ENCODE measurements around the gene CENPQ. TPM values are rescaled to one million over a fixed set of nuclear protein-coding genes. Genes with fewer than 3 reads are reported as not detected.

Gene CENPQ
- 6.6 and 10.5 TPM in 2 replicates for total RNA-seq

GRCh38 chr6:49462927-49463611 is at the start of gene CENPQ, which contains the start of gene MMUT:
Gene CENPQ (plus strand): TSS chr6:49463370. CDS start chr6:49470177, 6,807 bp downstream.
Gene MMUT (minus strand): TSS chr6:49463253. CDS start chr6:49459466, 3,787 bp downstream.

GRCh38 chr6:49499623-49500022 is 36.5 kb downstream of the CENPQ start, which contains the start of gene GLYATL3:
Gene GLYATL3 (plus strand): TSS chr6:49499923. CDS start chr6:49511991, 12,068 bp downstream.

Other genes with a start within 250 kb of the CENPQ start
- 7.2 and 10.8 TPM in 2 replicates for gene MMUT, start 117 bp upstream of the CENPQ start, total RNA-seq
- gene GLYATL3, start 36.6 kb downstream of the CENPQ start, total RNA-seq, result not detected in 2 replicates
- 21.5 and 23.2 TPM in 2 replicates for gene C6orf141, start 87.3 kb downstream of the CENPQ start, total RNA-seq
- not detected in 2 replicates for gene RHAG, start 173.5 kb downstream of the CENPQ start, total RNA-seq